ENCODE data around the gene MREG.

MREG gene

GRCh38 chr2:216051350-216051749, 38.0 kb upstream of the MREG start:
- TF ChIP-seq CTCF (IDR thresholded peaks at IDR 0.05; ENCODE audit: insufficient read depth, low read length, missing control alignments) = no peak
- H3K4me3 ChIP-seq (ENCODE audit: low read depth, low read length) = no peak overlapping the region
- ChIA-PET POLR2A (interaction anchor here (0.7 kb wide), 1 partner anchor 74 kb away, joined by 3 read pairs; no protein-coding TSS in a partner anchor), CTCF (interaction anchor here (10.8 kb wide), 1 partner anchor 16 kb away, joined by 104 read pairs; no protein-coding TSS in a partner anchor)
- DNase-seq (ENCODE audit: low read depth, low spot score) = no peak

- TF ChIP-seq CTCF (IDR thresholded peaks at IDR 0.05; ENCODE audit: insufficient read depth, low read length, missing control alignments) = no peak
- CTCF ChIA-PET = interaction anchor here (10.8 kb wide), 1 partner anchor 14 kb away, joined by 104 read pairs; no protein-coding TSS in a partner anchor
- H3K4me3 ChIP-seq (ENCODE audit: low read depth, low read length) = no peak overlapping the region
- POLR2A ChIA-PET = no interaction called here
- no peak for DNase-seq (ENCODE audit: low read depth, low spot score)
Measured at GRCh38 chr2:216049452-216049851, 36.1 kb upstream of the MREG start.

- H3K4me3 ChIP-seq (ENCODE audit: low read depth, low read length) = no peak overlapping the region
- DNase-seq (ENCODE audit: low read depth, low spot score) = no peak
- ChIA-PET CTCF (interaction anchor here (0.8 to 10.8 kb wide), 3 partner anchors 11 to 63 kb away, joined by 3 to 104 read pairs (median 3); no protein-coding TSS in a partner anchor), POLR2A (no interaction called here)
- no peak for TF ChIP-seq CTCF (IDR thresholded peaks at IDR 0.05; ENCODE audit: insufficient read depth, low read length, missing control alignments)
Measured at GRCh38 chr2:216047397-216047796, 34.0 kb upstream of the MREG start.

- POLR2A ChIA-PET = no interaction called here
- CTCF ChIA-PET = interaction anchor here (1.2 to 5.5 kb wide), 7 partner anchors 8 to 47 kb away, joined by 4 to 74 read pairs (median 5); partner anchors contain the start of gene MREG
- H3K4me3 ChIP-seq (ENCODE audit: low read depth, low read length) = no peak overlapping the region
- DNase-seq (ENCODE audit: low read depth, low spot score) = no peak
- TF ChIP-seq CTCF (IDR thresholded peaks at IDR 0.05; ENCODE audit: insufficient read depth, low read length, missing control alignments) = no peak
Measured at GRCh38 chr2:216044883-216045486, 31.6 kb upstream of the MREG start.

- POLR2A ChIA-PET = no interaction called here
- CTCF ChIA-PET = interaction anchor here (1.7 to 5.5 kb wide), 3 partner anchors 10 to 48 kb away, joined by 4 to 74 read pairs (median 13); no protein-coding TSS in a partner anchor
- no peak overlapping the region for H3K4me3 ChIP-seq (ENCODE audit: low read depth, low read length)
- DNase-seq (ENCODE audit: low read depth, low spot score) = no peak
- TF ChIP-seq CTCF (IDR thresholded peaks at IDR 0.05; ENCODE audit: insufficient read depth, low read length, missing control alignments) = no peak
Measured at GRCh38 chr2:216043949-216044348, 30.6 kb upstream of the MREG start.

- no peak overlapping the region for H3K4me3 ChIP-seq (ENCODE audit: low read depth, low read length)
- ChIA-PET POLR2A (no interaction called here), CTCF (interaction anchor here (1.2 to 5.5 kb wide), 2 partner anchors 8 to 12 kb away, joined by 3 to 74 read pairs; no protein-coding TSS in a partner anchor)
- DNase-seq (ENCODE audit: low read depth, low spot score) = no peak
- no peak for TF ChIP-seq CTCF (IDR thresholded peaks at IDR 0.05; ENCODE audit: insufficient read depth, low read length, missing control alignments)
Measured at GRCh38 chr2:216041438-216041837, 28.1 kb upstream of the MREG start.
